Fibroblast of skin of left quadriceps (primary cell): ENCODE data around the gene PHPT1.
"Not testable (repeated sequence)": the region's sequence is repeated elsewhere in the genome, so short reads cannot be mapped to it uniquely, and the experiment has no call there.

Source experiments
- DNase-seq, 2 experiments: peaks; one replicate each; pipeline ENCODE4 v3.0.0-alpha.2; 2013; ENCODE audit warnings: low read depth in 2 of 2

Gene PHPT1

DNA sequence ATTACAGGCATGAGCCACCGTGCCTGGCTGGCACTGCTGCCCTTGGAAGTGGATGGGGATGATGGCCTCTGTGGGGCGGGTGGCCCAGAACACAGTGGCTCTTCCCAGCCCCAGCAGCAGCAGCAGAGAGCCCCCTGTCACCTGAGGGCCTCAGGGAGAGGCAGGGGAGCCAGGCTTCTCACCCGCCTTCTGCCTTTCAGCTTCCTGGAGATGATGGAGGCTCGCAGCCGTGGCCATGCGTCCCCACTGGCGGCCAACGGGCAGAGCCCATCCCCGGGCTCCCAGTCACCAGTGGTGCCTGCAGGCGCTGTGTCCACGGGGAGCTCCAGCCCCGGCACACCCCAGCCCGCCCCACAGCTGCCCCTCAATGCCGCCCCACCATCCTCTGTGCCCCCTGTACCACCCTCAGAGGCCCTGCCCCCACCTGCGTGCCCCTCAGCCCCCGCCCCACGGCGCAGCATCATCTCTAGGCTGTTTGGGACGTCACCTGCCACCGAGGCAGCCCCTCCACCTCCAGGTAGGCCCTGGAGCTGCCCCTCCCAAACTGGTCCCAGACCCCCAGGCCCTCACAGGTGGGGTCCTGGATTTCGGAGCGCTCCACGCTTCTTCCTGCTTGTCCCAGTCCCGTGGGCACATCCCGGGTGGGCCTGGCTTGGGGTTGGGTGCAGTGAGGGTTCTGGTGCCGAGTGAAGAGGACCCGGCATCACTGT is 11.9 kb upstream of the PHPT1 start:
- no peak for DNase-seq

DNA sequence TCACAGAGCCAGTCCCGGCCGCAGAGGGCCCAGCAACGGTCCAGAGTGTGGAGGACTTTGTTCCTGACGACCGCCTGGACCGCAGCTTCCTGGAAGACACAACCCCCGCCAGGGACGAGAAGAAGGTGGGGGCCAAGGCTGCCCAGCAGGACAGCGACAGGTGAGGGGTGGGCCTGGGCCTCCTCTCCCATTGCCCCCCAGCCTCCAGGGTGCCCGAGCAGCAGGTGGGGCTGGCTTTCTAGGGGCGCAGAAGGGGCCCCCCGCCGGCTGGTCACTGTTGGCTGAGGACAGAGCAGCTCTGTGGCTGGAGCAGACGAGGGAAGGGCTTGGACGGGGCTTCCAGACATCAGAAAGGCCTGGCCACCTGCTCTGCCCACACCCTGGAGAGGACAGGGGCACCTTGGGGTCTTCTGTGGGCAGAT is 11.3 kb upstream of the PHPT1 start:
- not testable (repeated sequence) for DNase-seq

DNA sequence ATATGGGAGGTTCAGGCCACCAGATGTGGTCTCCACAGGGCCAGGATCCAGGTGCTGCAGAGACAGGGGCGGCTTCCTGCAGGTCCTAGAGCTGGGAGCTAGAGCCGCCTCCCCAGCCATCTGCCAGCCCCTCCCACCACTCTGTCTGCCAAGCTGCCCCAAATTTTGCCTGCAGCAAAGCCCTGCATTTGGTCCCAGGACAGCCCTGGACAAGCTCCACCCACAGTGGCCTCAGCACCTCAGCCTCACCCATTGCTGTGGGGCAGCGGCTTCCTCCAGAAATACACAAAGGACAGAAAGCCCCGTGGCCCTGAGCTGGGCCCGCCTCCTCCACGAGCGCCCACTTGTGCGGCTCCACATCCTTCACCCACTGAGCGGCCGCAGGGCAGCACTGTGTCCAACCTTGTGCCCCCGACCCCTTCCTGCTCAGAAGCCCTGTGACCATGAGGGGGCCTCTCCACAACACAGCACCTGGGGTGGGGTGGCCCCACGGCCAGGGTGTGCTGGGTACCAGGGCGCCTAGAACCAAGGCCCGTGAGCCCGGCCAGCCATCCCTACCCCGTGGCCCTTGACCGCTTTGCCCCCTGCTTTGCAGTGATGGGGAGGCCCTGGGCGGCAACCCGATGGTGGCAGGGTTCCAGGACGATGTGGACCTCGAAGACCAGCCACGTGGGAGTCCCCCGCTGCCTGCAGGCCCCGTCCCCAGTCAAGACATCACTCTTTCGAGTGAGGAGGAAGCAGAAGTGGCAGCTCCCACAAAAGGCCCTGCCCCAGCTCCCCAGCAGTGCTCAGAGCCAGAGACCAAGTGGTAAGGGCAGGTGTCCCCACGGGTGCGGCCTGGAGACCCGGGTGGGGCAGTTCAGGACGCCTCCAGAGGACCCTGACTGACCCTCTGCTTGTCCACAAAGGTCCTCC is 10.6 kb upstream of the PHPT1 start:
- no peak for DNase-seq

DNA sequence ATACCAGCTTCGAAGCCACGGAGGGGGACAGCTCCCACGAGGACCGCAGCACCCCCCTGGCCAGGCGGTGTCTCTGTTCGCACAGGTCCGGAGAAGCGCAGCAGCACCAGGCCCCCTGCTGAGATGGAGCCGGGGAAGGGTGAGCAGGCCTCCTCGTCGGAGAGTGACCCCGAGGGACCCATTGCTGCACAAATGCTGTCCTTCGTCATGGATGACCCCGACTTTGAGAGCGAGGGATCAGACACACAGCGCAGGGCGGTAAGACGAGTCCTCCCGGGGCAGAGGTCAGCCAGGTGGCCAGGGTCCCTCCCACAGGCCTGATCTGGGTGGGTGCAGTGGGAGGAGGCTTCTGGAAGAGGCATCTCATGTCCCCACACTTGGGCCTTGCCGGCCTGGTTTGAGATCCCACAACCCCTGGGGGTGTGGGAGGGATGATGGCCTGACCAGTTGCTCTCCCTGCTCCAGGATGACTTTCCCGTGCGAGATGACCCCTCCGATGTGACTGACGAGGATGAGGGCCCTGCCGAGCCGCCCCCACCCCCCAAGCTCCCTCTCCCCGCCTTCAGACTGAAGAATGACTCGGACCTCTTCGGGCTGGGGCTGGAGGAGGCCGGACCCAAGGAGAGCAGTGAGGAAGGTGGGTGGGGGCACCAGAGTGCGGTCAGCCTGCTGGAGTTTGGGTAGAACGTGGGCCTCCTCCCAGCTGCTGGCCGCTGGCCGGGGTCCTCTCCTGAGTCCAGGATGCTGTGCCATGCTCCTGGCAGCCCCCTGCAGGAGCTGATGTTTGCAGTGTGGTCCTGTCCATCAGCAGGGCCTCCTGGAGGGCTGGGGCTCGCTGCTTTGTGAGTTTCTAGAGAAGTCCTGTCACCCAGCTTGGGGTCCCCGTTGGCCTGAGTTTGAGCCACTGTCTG is 9.7 kb upstream of the PHPT1 start:
- no peak for DNase-seq

DNA sequence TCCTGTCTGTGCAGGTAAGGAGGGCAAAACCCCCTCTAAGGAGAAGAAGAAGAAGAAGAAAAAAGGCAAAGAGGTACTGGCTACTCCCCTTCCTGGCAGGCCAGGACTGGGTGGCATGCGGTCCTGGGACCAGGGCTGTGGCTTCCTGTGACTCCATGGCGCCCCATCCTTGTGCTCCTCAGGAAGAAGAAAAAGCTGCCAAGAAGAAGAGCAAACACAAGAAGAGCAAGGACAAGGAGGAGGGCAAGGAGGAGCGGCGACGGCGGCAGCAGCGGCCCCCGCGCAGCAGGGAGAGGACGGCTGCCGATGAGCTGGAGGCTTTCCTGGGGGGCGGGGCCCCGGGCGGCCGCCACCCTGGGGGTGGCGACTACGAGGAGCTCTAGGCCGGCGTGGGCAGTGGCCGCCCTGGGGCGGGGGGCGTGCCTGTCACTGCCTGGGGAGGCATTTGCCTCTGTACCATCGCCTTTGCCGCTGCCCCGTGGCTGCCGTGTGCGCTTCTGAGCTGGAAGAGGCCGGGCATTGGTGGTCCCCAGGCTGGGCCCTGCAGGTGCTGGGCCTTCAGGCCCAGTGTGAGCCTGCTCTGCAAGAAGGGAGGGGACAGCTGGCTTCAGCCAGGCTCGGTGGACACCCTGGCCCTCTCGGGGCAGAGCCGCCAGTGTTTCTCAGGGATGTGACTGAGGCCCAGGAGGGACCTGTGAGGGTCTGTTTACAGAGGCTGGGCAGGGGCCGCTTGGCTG is 8.9 kb upstream of the PHPT1 start:
- no peak for DNase-seq

DNA sequence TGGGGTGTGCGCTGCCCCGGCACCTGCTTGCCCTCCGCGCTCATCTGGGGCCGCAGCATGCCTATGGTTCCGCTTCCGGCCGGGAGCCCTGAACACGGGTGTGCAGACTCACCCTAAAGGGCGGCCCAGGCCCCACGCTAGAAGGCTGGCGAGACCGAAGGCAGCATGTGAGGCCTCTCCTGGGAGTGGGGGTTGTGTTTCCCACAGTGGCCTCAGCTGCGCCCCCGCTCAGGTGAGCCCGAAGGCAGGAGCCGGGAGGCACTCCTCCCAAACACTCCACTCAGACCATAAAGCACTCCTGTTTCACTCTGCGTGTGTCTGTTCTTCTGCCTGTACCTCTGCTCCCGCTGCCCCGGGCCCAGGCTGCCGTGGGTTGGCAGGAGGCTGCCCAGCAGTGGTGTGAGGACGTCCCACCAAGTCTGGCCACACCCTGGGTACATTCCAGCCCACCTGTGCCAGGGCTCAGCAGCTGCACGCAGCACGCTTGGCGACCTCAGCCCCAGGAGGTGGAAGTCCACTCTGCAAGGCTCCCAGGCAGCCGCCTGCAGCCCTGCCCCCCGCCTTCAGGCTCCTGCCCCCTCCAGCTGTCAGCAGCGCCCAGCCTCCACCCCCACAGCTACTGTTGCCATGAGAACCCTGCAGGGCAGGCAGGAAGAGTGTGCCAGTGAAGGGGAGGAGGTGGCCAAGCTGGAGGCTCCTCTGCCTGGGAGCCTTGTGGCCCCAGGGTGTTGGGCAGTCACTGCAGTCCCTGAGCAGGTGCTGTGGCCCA is 8.1 kb upstream of the PHPT1 start:
- no peak for DNase-seq

DNA sequence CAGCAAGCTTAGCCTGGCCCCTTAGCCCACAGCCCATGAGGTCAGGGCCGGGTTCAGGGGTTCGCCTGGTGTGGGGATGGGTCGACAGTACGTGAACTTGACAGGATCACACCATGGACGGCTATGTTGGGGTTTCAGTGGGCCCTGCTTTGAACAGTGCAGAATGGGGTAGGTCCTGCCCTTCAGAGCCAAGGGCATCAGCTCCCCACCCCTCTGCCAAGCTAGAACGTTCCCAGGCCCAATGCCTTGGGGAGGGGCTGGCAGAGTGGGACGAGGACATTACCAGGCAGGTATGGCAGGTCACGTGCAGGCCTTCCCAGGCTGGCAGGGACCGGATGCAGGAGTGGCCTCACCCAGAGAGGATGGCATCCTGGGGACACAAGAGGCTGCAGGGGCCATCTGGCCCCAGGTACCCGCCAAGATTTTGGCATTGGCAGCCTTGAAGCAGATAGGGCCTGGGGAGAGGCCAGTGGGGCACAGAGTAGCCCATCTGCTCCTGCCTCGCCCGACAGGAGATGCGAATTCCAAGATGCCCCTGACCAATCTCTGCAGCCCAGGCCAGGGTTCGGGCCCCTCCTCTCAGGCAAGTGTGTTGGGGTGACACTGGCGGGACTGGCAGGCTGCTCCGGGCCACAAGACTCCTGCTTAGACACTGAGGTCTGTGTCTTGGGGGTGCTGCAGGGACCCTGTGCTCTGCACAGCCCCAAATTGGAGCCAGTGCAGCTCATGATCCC is 7.4 kb upstream of the PHPT1 start:
- DNase-seq, result not testable (repeated sequence)

DNA sequence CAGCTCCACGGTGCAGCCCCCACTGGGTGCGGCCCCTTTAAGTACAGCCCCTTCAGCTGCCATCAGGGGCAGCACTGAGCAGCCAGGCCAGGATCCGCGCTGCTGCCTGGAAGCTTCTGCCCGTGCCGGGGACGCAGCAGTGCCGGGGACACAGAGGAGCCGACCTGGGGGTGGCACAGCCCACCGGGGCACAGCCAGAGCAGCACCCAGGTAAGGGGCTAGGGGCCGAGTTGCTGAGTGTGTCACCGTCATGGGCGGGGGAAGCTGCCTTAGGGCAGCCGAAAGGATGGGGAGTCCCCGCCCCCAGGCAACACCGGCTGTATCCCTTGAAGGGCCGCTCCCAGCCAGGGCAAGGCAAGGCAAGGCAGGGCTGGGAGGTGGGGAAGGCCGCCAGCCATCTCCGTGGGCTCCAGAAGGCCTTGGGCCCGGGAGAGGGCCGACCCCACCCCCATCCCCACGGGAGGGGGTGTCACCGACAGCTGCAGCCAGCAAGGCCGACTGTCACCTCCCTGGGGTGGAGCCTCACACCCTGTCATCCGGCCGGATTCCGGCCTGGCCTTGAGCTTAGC is 6.7 kb upstream of the PHPT1 start, which contains the start of gene AJM1:
TSS of gene AJM1 (plus strand) at position 99 of the 569 bp plus-strand sequence. CDS start 1,937 bp downstream, outside the sequence.
- peak; percentile 32 to 33 for DNase-seq

DNA sequence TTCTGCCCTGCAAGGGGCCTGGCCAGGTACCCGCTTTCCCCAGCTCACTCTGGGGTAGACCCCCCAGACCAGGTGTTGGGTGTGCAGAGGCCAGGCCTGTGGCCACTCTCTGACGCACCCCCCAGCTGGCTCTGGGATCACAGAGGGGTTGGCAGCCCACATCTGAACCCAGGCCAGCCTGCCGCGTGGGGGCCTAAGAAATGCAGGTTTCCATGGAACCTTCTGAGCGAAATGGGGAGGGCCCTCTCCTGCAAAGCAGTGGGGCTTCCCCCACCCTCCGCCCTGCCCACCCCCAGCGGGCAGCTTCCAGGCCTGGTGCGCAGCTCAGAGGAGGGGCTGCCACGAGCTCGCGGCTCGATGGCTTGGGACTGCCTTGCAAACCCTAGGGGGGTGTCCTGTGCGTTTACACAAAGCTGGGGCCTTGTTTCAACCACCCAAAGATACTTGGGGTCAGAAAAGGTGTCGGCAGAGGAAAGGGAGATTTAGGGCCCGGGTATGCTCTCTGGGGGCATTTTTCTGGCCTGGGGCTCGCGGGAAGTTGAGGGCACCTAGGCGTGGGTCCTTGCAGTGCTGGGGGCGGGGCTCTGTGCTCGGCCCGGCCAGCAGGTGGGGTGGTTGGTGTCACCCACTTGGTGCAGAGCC is 5.9 kb upstream of the PHPT1 start:
- not testable (repeated sequence) for DNase-seq

DNA sequence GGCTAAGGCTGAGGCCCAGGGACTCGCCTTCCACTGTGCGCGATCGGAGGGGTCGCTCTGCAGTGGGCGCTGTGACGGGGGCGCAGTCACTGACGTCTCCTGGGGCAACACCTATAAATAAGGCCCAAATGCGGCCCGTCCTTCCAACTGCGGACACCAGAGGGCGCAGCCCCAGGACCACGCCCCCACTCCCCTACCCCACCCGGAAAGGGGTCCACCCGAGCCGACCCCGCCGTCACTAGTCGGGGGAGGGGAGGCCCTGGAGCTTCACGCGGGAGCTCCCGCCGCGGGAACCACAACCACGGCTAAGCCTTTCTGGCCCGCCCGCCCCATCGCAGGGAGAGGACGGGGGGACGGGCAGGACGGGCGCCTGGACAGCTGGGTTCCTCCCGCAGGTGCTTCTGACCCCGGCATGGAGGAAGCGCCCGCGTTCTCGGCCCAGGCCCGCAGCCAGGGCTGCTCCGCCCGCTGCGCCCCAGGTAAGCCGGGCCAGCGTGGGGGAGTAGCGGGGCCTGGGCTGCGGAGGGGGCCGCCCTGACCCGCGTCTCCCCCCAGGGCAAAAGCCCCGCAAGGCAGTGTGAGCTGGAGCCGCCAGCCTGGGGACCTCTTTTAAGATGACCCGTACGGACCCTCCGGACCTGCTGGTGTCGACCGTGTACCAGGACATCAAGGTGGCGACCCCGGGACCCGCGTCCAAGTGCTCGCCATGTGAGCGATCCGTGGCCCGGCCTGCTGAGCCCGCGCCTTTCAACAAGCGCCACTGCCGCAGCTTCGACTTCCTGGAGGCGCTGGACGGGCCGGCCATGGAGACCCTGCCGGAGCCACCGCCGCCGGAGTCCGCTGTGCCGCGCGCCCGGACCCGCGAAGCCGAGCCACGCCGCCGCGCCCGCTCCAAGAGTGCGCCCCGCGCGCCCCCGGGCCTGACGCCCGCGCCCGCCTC is 5.1 kb upstream of the PHPT1 start:
- not testable (repeated sequence) for DNase-seq

DNA sequence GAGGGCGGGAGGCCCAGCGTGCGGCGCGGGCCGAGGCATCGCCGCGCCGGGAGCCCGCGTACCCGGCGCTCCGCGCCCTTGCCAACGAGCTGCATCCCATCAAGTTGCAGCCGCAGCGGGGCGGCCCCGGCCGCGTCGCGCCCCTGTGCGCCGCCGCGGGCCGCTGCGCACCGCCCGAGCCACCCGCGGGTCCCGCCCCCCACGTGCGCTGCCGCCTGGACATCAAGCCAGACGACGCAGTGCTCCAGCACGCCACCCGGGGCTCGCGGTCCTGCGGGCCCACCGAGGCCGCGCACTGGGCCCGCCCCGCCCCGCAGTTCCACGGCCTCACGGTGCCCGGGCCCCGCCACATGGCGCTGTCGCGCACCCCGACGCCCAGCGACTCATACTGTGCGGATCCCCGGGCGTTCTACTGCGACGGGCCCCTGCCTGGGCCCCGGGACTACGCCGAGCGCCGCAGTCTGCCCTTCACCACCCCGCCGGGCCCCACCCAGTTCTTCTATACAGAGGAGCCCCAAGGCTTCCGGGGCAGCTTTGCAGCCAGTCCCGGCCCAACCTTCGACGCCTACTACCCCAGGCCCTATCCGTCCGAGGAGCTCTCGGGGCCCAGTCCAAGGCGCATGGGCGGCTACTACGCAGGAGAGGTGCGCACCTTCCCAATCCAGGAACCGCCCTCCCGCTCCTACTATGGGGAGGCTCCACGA is 4.3 kb upstream of the PHPT1 start:
- no peak for DNase-seq

DNA sequence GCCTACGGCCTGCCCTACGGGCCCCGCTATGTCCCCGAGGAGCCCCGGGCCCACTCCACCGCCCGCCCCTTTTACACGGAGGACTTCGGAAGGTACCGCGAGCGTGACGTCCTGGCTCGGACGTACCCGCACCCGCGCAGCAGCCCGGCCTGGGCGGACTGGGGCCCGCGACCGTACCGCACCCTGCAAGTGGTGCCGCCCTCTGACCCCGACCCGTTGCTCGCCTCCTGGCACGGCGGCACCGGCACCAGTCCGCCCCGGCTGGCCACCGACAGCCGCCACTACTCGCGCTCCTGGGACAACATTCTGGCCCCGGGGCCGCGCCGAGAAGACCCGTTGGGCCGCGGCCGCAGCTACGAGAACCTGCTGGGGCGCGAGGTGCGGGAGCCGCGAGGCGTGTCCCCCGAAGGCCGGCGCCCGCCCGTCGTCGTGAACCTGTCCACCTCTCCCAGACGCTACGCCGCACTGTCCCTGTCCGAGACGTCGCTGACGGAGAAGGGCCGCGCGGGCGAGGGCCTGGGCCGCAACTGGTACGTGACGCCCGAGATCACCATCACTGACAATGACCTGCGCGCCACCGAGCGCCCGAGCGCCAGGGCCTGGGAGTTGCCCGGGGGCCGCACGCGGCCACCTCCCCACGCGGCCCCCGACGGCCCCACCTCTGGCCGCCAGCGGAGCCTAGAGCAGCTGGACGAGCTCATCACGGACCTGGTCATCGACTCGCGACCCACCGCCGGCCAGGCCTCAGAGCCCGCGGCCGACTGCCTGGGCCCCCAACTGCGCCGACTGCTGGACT is 3.5 kb upstream of the PHPT1 start:
- no peak for DNase-seq

DNA sequence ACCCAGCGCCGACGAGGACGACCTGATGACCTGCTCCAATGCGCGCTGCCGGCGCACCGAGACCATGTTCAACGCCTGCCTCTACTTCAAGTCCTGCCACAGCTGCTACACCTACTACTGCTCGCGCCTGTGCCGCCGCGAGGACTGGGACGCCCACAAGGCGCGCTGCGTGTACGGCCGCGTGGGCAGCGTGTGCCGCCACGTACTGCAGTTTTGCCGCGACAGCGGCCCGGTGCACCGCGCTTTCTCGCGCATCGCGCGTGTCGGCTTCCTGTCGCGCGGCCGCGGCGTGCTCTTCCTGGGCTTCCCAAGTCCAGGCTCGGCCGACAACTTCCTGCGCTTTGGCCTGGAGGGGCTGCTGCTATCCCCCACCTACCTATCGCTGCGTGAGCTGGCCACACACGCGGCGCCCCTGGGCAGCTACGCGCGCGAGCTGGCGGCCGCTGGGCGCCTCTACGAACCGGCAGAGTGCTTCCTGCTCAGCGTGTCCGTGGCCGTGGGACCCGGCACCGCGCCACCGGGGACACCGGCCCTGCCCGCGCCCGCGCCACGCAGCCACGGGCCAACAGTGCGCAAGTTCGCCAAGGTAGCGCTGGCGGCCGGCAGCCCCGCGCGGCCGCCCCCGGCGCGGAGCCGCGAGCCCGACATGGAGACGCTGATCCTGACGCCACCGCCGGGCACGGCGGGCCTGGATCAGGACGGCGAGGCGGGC is 2.7 kb upstream of the PHPT1 start:
- no peak for DNase-seq

DNA sequence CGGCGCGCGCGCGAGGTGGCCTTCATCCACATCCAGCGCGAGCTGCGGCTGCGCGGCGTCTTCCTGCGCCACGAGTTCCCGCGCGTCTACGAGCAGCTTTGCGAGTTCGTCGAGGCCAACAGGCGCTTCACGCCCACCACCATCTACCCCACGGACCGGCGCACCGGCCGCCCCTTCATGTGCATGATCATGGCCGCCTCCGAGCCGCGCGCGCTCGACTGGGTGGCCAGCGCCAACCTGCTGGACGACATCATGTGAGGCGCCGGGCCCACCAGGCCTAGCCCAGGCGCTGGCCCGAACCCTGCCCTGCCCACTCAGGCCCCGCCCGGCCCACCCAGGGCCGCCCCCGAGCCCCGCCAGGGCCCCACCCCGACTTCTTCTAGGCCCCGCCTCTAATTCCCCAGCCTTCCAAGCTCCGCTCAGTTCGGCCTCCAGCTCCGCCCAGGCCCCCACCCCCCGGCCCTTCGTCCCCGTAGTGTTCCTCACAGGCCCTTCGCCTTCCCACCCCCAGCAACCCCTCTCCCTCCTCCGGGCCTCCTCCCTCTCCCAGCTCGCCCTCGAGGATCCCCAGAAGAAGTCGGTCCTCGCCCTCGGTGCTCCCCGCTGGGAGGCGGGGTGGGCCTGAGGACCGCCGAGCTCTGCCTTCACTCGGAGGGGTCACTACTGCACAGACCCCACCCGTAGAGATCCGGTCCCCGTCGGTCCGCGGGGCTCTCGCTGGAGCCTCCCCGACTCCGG is 2.0 kb upstream of the PHPT1 start:
- DNase-seq, result peak; percentile 44
